NCI-H128 (cell line): ENCODE results near the gene FAH.

Experiments
- DNase-seq: peaks from one replicate; lab custom pipeline; 2025; ENCODE audit not compliant: unreplicated experiment; lab: John Stamatoyannopoulos, UW

Gene FAH

GRCh38 chr15:80233581-80233980 lies 80.8 kb downstream of the FAH start:
- DNase-seq, result no peak

GRCh38 chr15:80234883-80235282 lies 82.1 kb downstream of the FAH start:
- DNase-seq, result no peak
